Tibial artery (tissue), 4 donors: ENCODE results near the gene PEX7.
"Not testable (repeated sequence)": the region's sequence is repeated elsewhere in the genome, so short reads cannot be mapped to it uniquely, and the experiment has no call there.

ENCODE experiments used
- DNase-seq, 2 donors: peaks; one replicate each; pipeline ENCODE4 v3.0.0-alpha.2; 2019
- H3K27ac ChIP-seq, 2 donors: fragments of 200-600 bp; sonication (generic) in 1 of 2; 1 replicate in 1 of 2; 2 replicates in 1 of 2; pipeline ENCODE4 v1.5.1; 2018 to 2019; ENCODE audit warnings: mild to moderate bottlenecking in 1 of 2
- H3K27me3 ChIP-seq, 2 donors: fragments of 200-600 bp; sonication (generic) in 1 of 2; one replicate each; pipeline versions ENCODE4 v1.5.1 to v1.6.0; 2016 to 2019
- H3K36me3 ChIP-seq, 3 donors: fragments of 200-600 bp; sonication (generic) in 2 of 3; one replicate each; pipeline ENCODE4 v1.5.1; 2016 to 2019; ENCODE audit warnings: mild to moderate bottlenecking in 2 of 3
- H3K4me1 ChIP-seq, 4 donors: fragments of 200-600 bp; sonication (generic) in 2 of 4; 1 replicate in 3 of 4; 2 replicates in 1 of 4; pipeline ENCODE4 v1.5.1; 2016 to 2019
- H3K4me3 ChIP-seq, 2 donors: fragments of 200-600 bp; sonication (generic) in 1 of 2; 1 replicate in 1 of 2; 2 replicates in 1 of 2; pipeline ENCODE4 v1.5.1; 2018 to 2019; ENCODE audit warnings: mild to moderate bottlenecking in 2 of 2
- H3K9me3 ChIP-seq, 3 donors: fragments of 200-600 bp; sonication (generic) in 1 of 3; one replicate each; pipeline ENCODE4 v1.5.1; 2016 to 2019
- CTCF ChIP-seq, 2 experiments: fragments of 200-600 bp in 1 of 2; fragments of 450-650 bp in 1 of 2; IDR thresholded peaks; one replicate each; pipeline ENCODE4 v1.5.1; 2017 to 2019; ENCODE audit warnings: antibody characterized with exemption in 2 of 2, mild to moderate bottlenecking in 1 of 2, moderate library complexity in 1 of 2
- intact Hi-C: fragments of 100-400 bp; cut with DNase I; formaldehyde crosslinking; loops from one replicate; pipeline ENCODE4 v1.15.0; 2023; ENCODE audit warnings: low total_unique reads

The PEX7 gene

GRCh38 chr6:136955123-136955522 lies 132.7 kb downstream of the PEX7 start:
- Histone ChIP-seq H3K27ac (no peak overlapping the region), H3K27me3 (peaks cover 0 to 19% of the 10 kb centered on the region in 2 donors), H3K4me1 (no peaks in the 10 kb centered on the region), H3K36me3 (no peaks in the 10 kb centered on the region), H3K4me3 (no peak overlapping the region), H3K9me3 (no peaks in the 10 kb centered on the region)
- no peak for TF ChIP-seq CTCF (IDR thresholded peaks at IDR 0.05)
- DNase-seq, result no peak
- intact Hi-C loops, result no loop called here

GRCh38 chr6:136956590-136957544 lies 134.5 kb downstream of the PEX7 start:
- Histone ChIP-seq H3K36me3 (no peaks in the 10 kb centered on the region), H3K4me1 (no peaks in the 10 kb centered on the region), H3K9me3 (no peaks in the 10 kb centered on the region), H3K27ac (no peak overlapping the region), H3K27me3 (peaks cover 0 to 19% of the 10 kb centered on the region in 2 donors), H3K4me3 (no peak overlapping the region)
- DNase-seq, result no peak
- intact Hi-C loops, result no loop called here
- no peak for TF ChIP-seq CTCF (IDR thresholded peaks at IDR 0.05)

GRCh38 chr6:136958168-136958567 lies 135.8 kb downstream of the PEX7 start:
- intact Hi-C loops, result no loop called here

GRCh38 chr6:136959471-136959891 lies 137.1 kb downstream of the PEX7 start:
- Histone ChIP-seq H3K4me3 (no peak overlapping the region), H3K36me3 (no peaks in the 10 kb centered on the region), H3K27me3 (peaks cover 0 to 19% of the 10 kb centered on the region in 2 donors), H3K9me3 (no peaks in the 10 kb centered on the region), H3K4me1 (no peaks in the 10 kb centered on the region), H3K27ac (no peak overlapping the region)
- TF ChIP-seq CTCF (IDR thresholded peaks at IDR 0.05), result no peak
- DNase-seq, result no peak
- intact Hi-C loops, result no loop called here

More at GRCh38 chr6:136958168-136958567, 135.8 kb downstream of the PEX7 start:
- no peaks in the 10 kb centered on the region for H3K9me3 ChIP-seq
- no peak overlapping the region for H3K4me3 ChIP-seq
- no peaks in the 10 kb centered on the region for H3K4me1 ChIP-seq
- TF ChIP-seq CTCF (IDR thresholded peaks at IDR 0.05), result no peak
- H3K36me3 ChIP-seq, result no peaks in the 10 kb centered on the region
- H3K27ac ChIP-seq, result no peak overlapping the region
- H3K27me3 ChIP-seq, result peaks cover 0 to 19% of the 10 kb centered on the region in 2 donors
- no peak for DNase-seq

GRCh38 chr6:136959935-136960334 lies 137.5 kb downstream of the PEX7 start:
- H3K4me1 ChIP-seq, H3K9me3 ChIP-seq, H3K4me3 ChIP-seq, H3K27ac ChIP-seq, intact Hi-C loops, DNase-seq, H3K36me3 ChIP-seq: not testable (repeated sequence)
- H3K27me3 ChIP-seq, result peaks cover 0 to 19% of the 10 kb centered on the region in 2 donors

- H3K4me3 ChIP-seq, result no peak overlapping the region
- H3K36me3 ChIP-seq, result no peaks in the 10 kb centered on the region
- no peaks in the 10 kb centered on the region for H3K4me1 ChIP-seq
- intact Hi-C loops, result no loop called here
- no peak overlapping the region for H3K27ac ChIP-seq
- H3K27me3 ChIP-seq, result peaks cover 0 to 19% of the 10 kb centered on the region in 2 donors
- no peak for DNase-seq
- TF ChIP-seq CTCF (IDR thresholded peaks at IDR 0.05), result no peak
- H3K9me3 ChIP-seq, result no peaks in the 10 kb centered on the region
These were observed 138.4 kb downstream of the PEX7 start for GRCh38 chr6:136960781-136961180.
